ENCODE results near the gene OR51B5. TPM values are rescaled to one million over a fixed set of nuclear protein-coding genes. Genes with fewer than 3 reads are reported as not detected.

OR51B5 gene
- total RNA-seq, 1 experiment from 2014 or later, result not detected

DNA sequence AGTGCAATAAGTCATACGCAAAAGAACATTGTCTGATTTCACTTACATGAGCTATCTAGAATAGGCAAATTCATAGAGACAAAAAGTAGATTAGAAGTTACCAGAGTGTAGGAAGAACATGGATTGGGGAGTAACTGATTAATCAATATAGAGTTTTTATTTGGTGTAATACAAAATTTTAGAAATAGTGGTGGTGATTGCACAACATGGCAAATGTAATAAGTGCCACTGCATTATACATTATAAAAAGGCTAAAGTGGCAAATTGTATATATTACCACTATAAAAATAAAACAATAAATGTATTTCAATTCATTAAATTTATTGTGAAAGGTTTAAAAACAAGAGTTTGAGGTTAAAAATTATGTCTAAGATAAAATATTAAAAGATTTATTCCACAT, 32.9 kb downstream of the OR51B5 start:
- no peaks in the 10 kb centered on the region for H3K4me1 ChIP-seq (ENCODE audit: insufficient read depth, low read length, poor library complexity, severe bottlenecking)
- H3K36me3 ChIP-seq (ENCODE audit: insufficient read depth, low read length, poor library complexity, severe bottlenecking), result no peaks in the 10 kb centered on the region
- intact Hi-C loops (cut with micrococcal nuclease; ENCODE audit: unreplicated experiment), result no loop called here
- H3K4me3 ChIP-seq (ENCODE audit: low read depth, low read length, poor library complexity, severe bottlenecking), result no peak overlapping the region
- H3K9me3 ChIP-seq (ENCODE audit: low read depth, low read length, poor library complexity, severe bottlenecking), result no peaks in the 10 kb centered on the region
- TF ChIP-seq EZH2 (IDR thresholded peaks at IDR 0.05; ENCODE audit: borderline replicate concordance, low read depth, low read length, poor library complexity, severe bottlenecking), result no peak
- TF ChIP-seq, protein P1, sequence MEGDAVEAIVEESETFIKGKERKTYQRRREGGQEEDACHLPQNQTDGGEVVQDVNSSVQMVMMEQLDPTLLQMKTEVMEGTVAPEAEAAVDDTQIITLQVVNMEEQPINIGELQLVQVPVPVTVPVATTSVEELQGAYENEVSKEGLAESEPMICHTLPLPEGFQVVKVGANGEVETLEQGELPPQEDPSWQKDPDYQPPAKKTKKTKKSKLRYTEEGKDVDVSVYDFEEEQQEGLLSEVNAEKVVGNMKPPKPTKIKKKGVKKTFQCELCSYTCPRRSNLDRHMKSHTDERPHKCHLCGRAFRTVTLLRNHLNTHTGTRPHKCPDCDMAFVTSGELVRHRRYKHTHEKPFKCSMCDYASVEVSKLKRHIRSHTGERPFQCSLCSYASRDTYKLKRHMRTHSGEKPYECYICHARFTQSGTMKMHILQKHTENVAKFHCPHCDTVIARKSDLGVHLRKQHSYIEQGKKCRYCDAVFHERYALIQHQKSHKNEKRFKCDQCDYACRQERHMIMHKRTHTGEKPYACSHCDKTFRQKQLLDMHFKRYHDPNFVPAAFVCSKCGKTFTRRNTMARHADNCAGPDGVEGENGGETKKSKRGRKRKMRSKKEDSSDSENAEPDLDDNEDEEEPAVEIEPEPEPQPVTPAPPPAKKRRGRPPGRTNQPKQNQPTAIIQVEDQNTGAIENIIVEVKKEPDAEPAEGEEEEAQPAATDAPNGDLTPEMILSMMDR (conservative IDR thresholded peaks at IDR 0.05; ENCODE audit: low read depth, low read length), result no peak
- CTCF ChIA-PET, result no interaction called here
- no peak overlapping the region for H3K27ac ChIP-seq (ENCODE audit: low read depth, low read length, poor library complexity, severe bottlenecking)
- no peak for DNase-seq (ENCODE audit: low spot score)
- H3K27me3 ChIP-seq (replicated peaks; ENCODE audit: insufficient read depth, low read depth, low read length, poor library complexity), result no peaks in the 10 kb centered on the region
- POLR2A ChIA-PET (ENCODE audit: low non-redundant PET), result no interaction called here
- BruUV-seq (replicated peaks), result no TSS peak

DNA sequence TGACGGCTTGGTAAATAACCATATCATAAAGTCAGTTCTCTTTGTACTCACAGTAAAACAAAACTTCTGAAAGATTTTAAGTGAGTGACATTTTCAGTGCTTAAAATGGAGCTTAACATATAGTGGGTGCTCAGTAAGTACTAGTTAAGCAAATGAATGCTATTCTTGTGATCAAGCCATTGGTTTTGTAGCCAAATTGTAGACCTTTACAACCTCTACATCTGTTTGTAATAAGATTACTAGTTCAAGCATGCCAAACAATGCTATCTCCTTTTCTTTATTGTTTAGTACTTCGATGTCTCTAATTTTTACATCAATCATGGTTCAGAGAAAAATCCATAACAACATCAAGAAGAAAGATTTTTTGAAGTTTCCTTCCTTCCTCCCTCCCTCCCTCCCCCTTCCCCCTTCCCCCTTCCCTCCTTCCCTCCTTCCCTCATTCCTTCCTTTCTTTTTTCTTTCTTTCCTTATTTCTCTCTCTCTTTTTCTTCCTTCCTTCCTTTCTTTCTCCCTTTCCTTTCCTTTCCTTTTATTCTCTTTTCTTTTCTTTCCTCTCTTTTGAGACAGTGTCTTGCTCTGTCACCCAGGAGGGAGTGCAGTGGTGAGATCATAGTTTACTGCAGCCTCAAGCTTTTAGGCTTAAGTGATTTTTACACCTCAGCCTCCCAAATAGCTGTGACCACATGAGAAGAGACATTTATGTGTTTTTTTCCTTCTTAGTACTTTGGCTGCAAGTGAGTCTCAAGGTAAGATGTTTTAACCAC, 35.9 kb downstream of the OR51B5 start:
- Histone ChIP-seq H3K4me1 (ENCODE audit: insufficient read depth, low read length, poor library complexity, severe bottlenecking) (no peaks in the 10 kb centered on the region), H3K27ac (ENCODE audit: low read depth, low read length, poor library complexity, severe bottlenecking) (no peak overlapping the region), H3K27me3 (replicated peaks; ENCODE audit: insufficient read depth, low read depth, low read length, poor library complexity) (no peaks in the 10 kb centered on the region), H3K9me3 (ENCODE audit: low read depth, low read length, poor library complexity, severe bottlenecking) (no peaks in the 10 kb centered on the region), H3K36me3 (ENCODE audit: insufficient read depth, low read length, poor library complexity, severe bottlenecking) (no peaks in the 10 kb centered on the region), H3K4me3 (ENCODE audit: low read depth, low read length, poor library complexity, severe bottlenecking) (no peak overlapping the region)
- intact Hi-C loops (cut with micrococcal nuclease; ENCODE audit: unreplicated experiment), result no loop called here
- POLR2A ChIA-PET (ENCODE audit: low non-redundant PET), result no interaction called here
- no peak for DNase-seq (ENCODE audit: low spot score)
- no peak for TF ChIP-seq EZH2 (IDR thresholded peaks at IDR 0.05; ENCODE audit: borderline replicate concordance, low read depth, low read length, poor library complexity, severe bottlenecking)
- TF ChIP-seq, protein P1 (conservative IDR thresholded peaks at IDR 0.05; ENCODE audit: low read depth, low read length), result no peak
- CTCF ChIA-PET, result no interaction called here
- BruUV-seq (replicated peaks), result no TSS peak

DNA sequence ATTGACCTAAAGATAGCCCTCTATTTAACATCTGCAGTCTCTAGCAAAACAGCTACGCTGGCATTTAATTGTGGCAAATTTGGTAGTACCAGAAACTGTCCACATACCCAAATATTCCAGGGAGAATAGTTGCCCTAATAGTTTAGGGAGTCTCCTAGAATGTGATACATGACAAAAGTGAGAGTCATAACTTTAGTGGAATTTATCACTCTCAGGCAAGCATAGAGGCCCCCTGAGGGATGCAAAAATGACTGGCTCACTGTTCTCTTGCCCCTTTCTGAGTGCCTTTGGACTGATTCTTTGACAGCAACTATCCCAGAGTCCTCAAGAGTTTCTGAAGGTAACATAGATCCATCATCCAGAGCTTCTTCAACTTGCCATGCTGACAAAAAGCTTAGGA, 39.3 kb downstream of the OR51B5 start:
- no TSS peak for BruUV-seq (replicated peaks)
- no peaks in the 10 kb centered on the region for H3K9me3 ChIP-seq (ENCODE audit: low read depth, low read length, poor library complexity, severe bottlenecking)
- H3K4me1 ChIP-seq (ENCODE audit: insufficient read depth, low read length, poor library complexity, severe bottlenecking), result no peaks in the 10 kb centered on the region
- ChIA-PET POLR2A (ENCODE audit: low non-redundant PET) (no interaction called here), CTCF (no interaction called here)
- H3K27me3 ChIP-seq (replicated peaks; ENCODE audit: insufficient read depth, low read depth, low read length, poor library complexity), result no peaks in the 10 kb centered on the region
- intact Hi-C loops (cut with micrococcal nuclease; ENCODE audit: unreplicated experiment), result no loop called here
- no peak overlapping the region for H3K4me3 ChIP-seq (ENCODE audit: low read depth, low read length, poor library complexity, severe bottlenecking)
- no peak overlapping the region for H3K27ac ChIP-seq (ENCODE audit: low read depth, low read length, poor library complexity, severe bottlenecking)
- no peak for TF ChIP-seq EZH2 (IDR thresholded peaks at IDR 0.05; ENCODE audit: borderline replicate concordance, low read depth, low read length, poor library complexity, severe bottlenecking)
- TF ChIP-seq, protein P1 (conservative IDR thresholded peaks at IDR 0.05; ENCODE audit: low read depth, low read length), result no peak
- no peaks in the 10 kb centered on the region for H3K36me3 ChIP-seq (ENCODE audit: insufficient read depth, low read length, poor library complexity, severe bottlenecking)
- DNase-seq (ENCODE audit: low spot score), result no peak
